HG02973 (cell line): ENCODE data around the gene LIX1L.
A peak's percentile ranks its signal among the peaks of the same experiment; 100 is the strongest.
"Not testable (repeated sequence)": the region's sequence is repeated elsewhere in the genome, so short reads cannot be mapped to it uniquely, and the experiment has no call there.

Experiments used
- ATAC-seq: cut with Tn5 transposase; IDR thresholded peaks from one replicate; pipeline ENCODE4 v1.9.1; 2021; ENCODE audit warnings: moderate library complexity; ENCODE audit not compliant: unreplicated experiment

The LIX1L gene

DNA sequence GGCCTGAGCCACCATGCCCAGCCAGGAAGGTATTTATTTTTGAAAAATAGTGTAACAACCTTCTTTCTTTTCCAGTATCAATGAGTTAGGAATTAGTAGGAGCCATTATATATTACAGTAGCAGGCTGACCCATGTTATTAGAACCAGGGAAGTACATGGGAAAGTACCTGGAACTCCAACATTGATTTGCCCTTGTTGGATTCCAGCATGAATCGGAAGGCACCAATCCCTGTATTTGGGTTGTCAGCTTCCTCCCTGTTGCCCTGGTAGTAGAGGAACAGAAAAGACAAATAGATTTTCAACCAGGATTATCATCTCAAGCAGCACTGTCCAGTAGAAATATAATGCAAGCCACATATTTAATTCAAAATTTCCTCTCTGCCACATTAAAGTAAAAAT, 20.4 kb downstream of the LIX1L start:
- ATAC-seq = no peak

- ATAC-seq = no peak
Measured at GRCh38 chr1:145936247-145936646, 21.6 kb downstream of the LIX1L start.

DNA sequence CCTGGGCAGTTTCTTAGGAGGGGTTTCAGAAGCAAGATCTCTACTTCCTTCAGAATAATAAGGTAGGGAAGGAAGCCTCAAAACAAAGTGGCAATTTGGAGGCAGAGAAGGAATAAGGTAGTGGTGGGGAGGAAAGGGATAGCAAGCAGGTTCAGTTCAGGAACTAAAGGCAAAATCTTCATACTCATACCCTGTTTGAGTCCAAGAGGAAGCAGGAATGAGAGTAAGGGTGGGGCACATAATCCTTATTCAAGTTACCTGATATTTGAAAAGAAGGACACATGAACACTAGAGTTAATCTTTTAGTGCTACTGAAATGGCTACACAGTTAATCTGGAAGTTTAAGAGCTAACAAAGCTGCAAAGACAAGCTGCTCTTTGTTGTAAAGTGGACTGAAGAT, 22.1 kb downstream of the LIX1L start:
- ATAC-seq = no peak

DNA sequence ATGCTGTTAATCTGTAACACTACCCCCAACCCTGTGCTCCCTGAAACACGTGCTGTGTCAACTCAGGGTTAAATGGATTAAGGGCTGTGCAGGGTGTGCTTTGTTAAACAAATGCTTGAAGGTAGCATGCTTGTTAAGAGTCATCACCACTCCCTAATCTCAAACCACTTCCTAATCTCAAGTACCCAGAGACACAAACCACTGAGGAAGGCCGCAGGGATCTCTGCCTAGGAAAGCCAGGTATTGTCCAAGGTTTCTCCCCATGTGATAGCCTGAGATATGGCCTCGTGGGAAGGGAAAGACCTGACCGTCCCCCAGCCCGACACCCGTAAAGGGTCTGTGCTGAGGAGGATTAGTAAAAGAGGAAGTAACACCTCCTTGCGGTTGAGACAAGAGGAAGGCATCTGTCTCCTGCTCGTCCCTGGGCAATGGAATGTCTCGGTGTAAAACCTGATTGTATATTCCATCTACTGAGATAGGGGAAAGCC, 25.3 kb downstream of the LIX1L start:
- ATAC-seq = not testable (repeated sequence)

- ATAC-seq = no peak
Measured at GRCh38 chr1:145927916-145928643, 29.7 kb downstream of the LIX1L start.

- ATAC-seq = peak; percentile 89
Measured at GRCh38 chr1:145927063-145927886, 30.5 kb downstream of the LIX1L start, which contains the start of gene RBM8A. TSS of gene RBM8A (minus strand) at chr1:145927484. CDS start at chr1:145927426, 58 bp downstream.

DNA sequence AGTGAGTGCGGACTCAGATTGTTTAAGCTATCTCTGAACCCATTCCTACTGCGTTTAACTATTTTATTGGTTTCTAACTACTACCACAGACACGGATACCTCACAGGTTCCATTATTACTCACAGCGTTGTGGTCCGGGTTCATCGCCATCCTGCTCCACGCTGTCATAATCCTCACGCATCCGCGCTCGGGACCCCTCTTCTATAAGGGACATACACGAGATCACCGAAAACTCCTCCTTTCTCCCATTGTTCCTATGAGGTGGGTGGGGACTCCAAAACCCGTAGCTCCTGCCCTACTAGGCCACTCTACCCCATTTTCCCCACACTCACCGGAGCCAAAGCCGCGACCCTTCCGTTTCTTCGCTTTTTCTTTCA, 31.1 kb downstream of the LIX1L start:
- peak; percentile 7 for ATAC-seq

GRCh38 chr1:145922266-145922665, 35.6 kb downstream of the LIX1L start:
- no peak for ATAC-seq

- not testable (repeated sequence) for ATAC-seq
Measured at GRCh38 chr1:145920297-145920696, 37.5 kb downstream of the LIX1L start.

GRCh38 chr1:145918992-145919939, 38.6 kb downstream of the LIX1L start:
- ATAC-seq = peak; percentile 68

DNA sequence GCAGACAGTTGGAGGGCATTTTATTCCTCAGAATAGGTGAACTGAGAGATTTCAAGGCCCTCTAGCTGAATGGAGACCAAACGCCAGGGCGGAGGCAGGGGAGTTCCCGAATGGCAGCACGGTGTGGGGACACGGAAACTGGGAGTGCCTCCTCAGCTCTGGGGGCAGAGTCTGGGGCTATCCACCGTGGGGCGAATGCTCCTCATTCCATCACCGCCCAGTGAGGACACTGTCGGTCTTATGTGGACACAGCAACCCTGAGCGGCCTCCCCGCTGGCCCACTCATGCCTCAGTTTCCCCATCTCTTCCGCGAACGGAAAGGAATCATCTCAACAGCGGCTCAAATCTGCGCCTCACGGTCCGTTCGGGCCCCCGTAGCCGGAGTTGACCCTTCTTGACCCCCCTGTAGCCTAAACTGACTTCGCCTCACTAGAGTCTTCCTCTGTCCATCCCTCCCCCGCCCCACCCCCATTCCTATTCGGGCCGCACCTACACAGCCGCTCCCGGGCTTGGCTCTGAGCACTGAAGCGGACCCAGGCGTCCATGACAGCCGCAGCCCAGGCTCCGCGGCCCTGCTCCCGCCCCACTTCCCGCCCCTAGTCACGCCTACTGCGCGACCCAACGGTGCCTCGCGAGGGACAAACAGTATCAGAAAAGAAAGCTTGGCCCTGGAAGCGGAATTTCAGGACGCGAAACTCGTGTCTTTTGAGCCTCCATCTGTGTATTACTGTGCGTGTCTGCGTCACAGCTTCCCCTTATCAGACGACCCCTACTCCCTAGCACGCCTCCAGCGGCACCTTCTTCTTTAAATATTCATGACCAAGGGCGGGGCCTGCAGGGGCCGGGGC, 39.4 kb downstream of the LIX1L start, which contains the start of gene PEX11B:
Gene PEX11B (minus strand): TSS at position 574 of the 848 bp plus-strand sequence. CDS start 29 bp downstream, at position 545.
- peak; percentile 54 for ATAC-seq

DNA sequence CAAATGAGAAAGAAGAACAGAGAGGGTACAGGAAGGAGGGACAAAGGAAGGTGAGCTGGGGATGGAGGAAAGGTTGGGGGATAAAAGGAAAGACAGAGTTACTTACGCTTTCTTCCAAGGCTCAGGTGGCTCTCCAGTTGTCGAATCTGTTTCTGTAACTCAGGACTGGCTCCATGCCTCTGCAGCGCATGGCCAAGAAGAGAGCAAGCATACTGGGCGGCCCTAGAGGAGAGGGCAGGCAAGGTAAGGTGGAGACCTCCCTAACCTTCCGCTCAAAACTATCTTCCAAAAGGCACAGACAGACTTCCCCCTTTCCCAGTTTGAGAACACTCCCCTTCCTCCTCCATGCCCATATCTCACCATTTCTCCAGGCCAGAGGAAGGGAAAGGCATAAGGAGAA, 40.2 kb downstream of the LIX1L start:
- no peak for ATAC-seq

GRCh38 chr1:145916745-145917144, 41.1 kb downstream of the LIX1L start:
- ATAC-seq = no peak

- ATAC-seq = no peak
Measured at GRCh38 chr1:145912128-145912641, 45.6 kb downstream of the LIX1L start.

DNA sequence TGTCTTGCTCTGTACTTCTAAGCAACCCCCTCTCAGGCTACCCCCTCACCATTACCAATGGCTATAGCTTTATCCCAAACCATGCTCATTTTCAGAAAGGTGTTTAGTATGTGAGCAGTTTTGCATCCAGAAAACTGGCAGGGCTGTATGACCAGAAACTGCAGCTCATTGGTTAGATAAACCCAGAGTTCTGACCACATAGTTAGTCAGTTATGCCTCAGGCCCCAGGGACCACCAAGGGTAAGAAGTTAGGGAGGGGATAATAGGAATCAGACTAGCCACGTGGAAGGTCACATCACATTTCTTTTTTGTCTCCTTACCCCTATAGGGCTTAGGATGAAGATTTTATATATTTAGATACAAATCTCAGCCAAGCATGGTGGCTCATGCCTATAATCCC, 49.2 kb downstream of the LIX1L start:
- ATAC-seq = no peak

DNA sequence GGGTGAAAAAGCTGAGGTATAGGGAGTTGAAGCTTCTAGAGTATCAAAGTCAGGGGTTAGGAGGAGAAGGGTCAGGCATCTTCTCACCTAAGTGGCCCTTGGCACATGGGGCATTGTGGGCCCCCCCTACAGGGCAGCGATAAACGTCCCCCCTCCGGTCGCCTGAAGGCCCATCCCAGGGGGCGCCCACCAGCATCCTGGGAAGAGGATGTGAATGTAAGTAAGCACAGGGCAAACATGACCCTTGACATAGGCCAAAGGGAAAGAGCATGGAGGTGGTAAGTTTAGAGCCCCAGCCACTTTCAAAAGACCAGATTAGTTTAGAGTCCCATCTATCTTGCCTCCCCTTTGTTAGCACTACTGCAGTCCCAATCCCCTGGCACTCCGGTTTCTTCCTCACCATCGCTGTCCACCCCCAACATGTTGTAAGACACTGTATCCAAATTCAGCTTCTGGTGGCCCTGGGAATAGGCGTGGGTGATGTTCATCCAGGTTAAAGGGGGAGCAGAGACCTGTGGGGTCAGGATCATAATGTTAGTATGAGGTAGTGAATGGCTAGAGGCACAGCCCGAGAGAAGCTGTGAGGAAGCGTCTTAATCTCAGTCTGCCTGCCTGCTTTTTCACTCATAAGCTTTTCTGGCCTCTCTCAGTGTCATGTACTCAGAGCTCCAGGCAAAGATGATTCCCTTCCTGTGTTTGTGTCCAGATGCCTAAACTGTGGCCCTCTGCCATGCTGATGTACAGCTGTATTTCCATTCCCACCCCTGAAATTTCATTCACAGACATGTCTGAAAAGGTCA, 50.7 kb downstream of the LIX1L start:
- ATAC-seq = no peak

- no peak for ATAC-seq
Measured at GRCh38 chr1:145901312-145902021, 56.4 kb downstream of the LIX1L start.

DNA sequence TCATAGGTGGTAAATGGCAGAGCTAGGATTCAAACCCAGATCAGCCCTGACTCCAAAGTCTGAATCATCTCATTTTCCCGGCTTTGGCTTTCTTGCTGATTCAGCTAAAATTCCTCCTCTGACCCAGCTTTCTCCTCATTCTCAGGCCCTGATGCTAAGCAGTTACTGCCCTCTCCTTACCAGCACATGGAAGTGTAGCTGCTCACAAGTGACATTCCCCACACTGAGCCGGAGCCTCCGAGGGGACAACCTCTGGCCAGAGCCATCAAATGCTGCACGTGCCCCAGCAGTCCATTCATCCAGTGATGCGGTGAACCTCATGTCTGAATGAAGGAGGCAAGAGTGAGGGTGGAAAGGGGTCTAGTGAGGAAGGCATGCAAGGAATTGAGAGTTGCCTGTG, 59.1 kb downstream of the LIX1L start:
- ATAC-seq = no peak
